Fibroblast of lung (primary cell): ENCODE measurements around the gene PACRG. TPM values are rescaled to one million over a fixed set of nuclear protein-coding genes. Genes with fewer than 3 reads are reported as not detected.
A peak's percentile ranks its signal among the peaks of the same experiment; 100 is the strongest.

Experiments used
- DNase-seq, 2 donors: peaks; one replicate each; pipeline versions ENCODE4 v3.0.0 to v3.0.0-alpha.2; 2010; ENCODE audit warnings: low read depth in 2 of 2
- H2AFZ ChIP-seq: 2 replicates; pipeline ENCODE4 v1.5.1; 2012; ENCODE audit warnings: low read length, control low read depth, inconsistent platforms
- H3K27ac ChIP-seq: 2 replicates; pipeline ENCODE4 v1.5.1; 2011; ENCODE audit warnings: low read length, control low read depth; ENCODE audit not compliant: insufficient read depth
- H3K27me3 ChIP-seq: 2 replicates; pipeline ENCODE4 v1.5.1; 2011; ENCODE audit warnings: mild to moderate bottlenecking, low read length; ENCODE audit not compliant: control insufficient read depth, insufficient read depth
- H3K36me3 ChIP-seq: 2 replicates; pipeline ENCODE4 v1.5.1; 2011; ENCODE audit warnings: low read length; ENCODE audit not compliant: control insufficient read depth, insufficient read depth
- H3K4me1 ChIP-seq: 2 replicates; pipeline ENCODE4 v1.5.1; 2011; ENCODE audit warnings: low read length; ENCODE audit not compliant: control insufficient read depth, insufficient read depth; ENCODE audit errors: extremely low read depth
- H3K4me2 ChIP-seq: 2 replicates; pipeline ENCODE4 v1.5.1; 2011; ENCODE audit warnings: low read length, control low read depth; ENCODE audit not compliant: insufficient read depth; ENCODE audit errors: extremely low read depth
- H3K4me3 ChIP-seq, 4 experiments: fragments of 200-600 bp in 1 of 4; sonication (generic) in 1 of 4; replicated peaks in 1 of 4; 2 replicates each; pipeline ENCODE4 v1.5.1; 2011 to 2016; ENCODE audit warnings: low read length in 4 of 4, low read depth in 3 of 4, mild to moderate bottlenecking in 3 of 4, control low read depth in 2 of 4, inconsistent platforms in 1 of 4, mixed read lengths in 1 of 4; ENCODE audit not compliant: insufficient read depth in 1 of 4; ENCODE audit errors: control extremely low read depth in 1 of 4
- H3K79me2 ChIP-seq: 2 replicates; pipeline ENCODE4 v1.5.1; 2012; ENCODE audit warnings: mild to moderate bottlenecking, low read length, inconsistent platforms; ENCODE audit not compliant: control insufficient read depth, insufficient read depth
- H3K9ac ChIP-seq: 2 replicates; pipeline ENCODE4 v1.5.1; 2011; ENCODE audit warnings: mild to moderate bottlenecking, low read length, control low read depth; ENCODE audit not compliant: insufficient read depth
- H3K9me3 ChIP-seq: 2 replicates; pipeline ENCODE4 v1.5.1; 2012; ENCODE audit warnings: low read depth, low read length; ENCODE audit not compliant: control insufficient read depth, insufficient read depth
- H4K20me1 ChIP-seq: 2 replicates; pipeline ENCODE4 v1.5.1; 2011; ENCODE audit warnings: low read length; ENCODE audit not compliant: control insufficient read depth, insufficient read depth; ENCODE audit errors: extremely low read depth
- CTCF ChIP-seq, 2 donors: IDR thresholded peaks in 1 of 2; conservative IDR thresholded peaks in 1 of 2; 1 replicate in 1 of 2; 2 replicates in 1 of 2; pipeline ENCODE4 v1.5.1; 2011 to 2012; ENCODE audit warnings: low read length in 2 of 2, control low read depth in 1 of 2, inconsistent platforms in 1 of 2, low read depth in 1 of 2, mild to moderate bottlenecking in 1 of 2
- EZH2 ChIP-seq: IDR thresholded peaks from 2 replicates; pipeline ENCODE4 v1.5.1; 2012; ENCODE audit warnings: low read length, control low read depth, mild to moderate bottlenecking; ENCODE audit errors: missing control alignments
- polyA plus RNA-seq, 2 donors: library from polyadenylated mRNA; depleted of rRNA in 1 of 2; stranded (reverse) in 1 of 2; unstranded in 1 of 2; fragments of >200 nt; gene quantifications; 2 replicates each; pipeline ENCODE4 v1.2.1, GENCODE V29; 2011 to 2012; ENCODE audit warnings: missing spikeins in 1 of 2
- total RNA-seq: library from RNA; depleted of rRNA; stranded (reverse); fragments of >200 nt; gene quantifications from 2 replicates; pipeline ENCODE4 v1.2.1, GENCODE V29; 2014

Gene PACRG
- total and polyA plus RNA-seq, 2 donors (not counting 1 experiment from before 2014, with no cell fraction given), result 0.30 to 0.66 TPM

GRCh38 chr6:163187201-163187600 is 459.4 kb downstream of the PACRG start:
- DNase-seq, result no peak
- no peaks in the 10 kb centered on the region for H3K36me3 ChIP-seq
- no peaks in the 10 kb centered on the region for H3K9me3 ChIP-seq
- H4K20me1 ChIP-seq, result no peaks in the 10 kb centered on the region
- no peak overlapping the region for H3K4me2 ChIP-seq
- H3K4me3 ChIP-seq, result no peak overlapping the region
- no peaks in the 10 kb centered on the region for H3K27me3 ChIP-seq
- H3K4me1 ChIP-seq, result no peaks in the 10 kb centered on the region
- no peaks in the 10 kb centered on the region for H3K79me2 ChIP-seq
- no peak overlapping the region for H3K27ac ChIP-seq
- no peak overlapping the region for H2AFZ ChIP-seq
- H3K9ac ChIP-seq, result no peak overlapping the region
- TF ChIP-seq EZH2 (no peak), CTCF (conservative IDR thresholded peaks at IDR 0.05 in 1 of 2, IDR thresholded peaks at IDR 0.05 in 1 of 2; ENCODE audit: low read depth in 1 of 2, low read length in 2 of 2) (no peak)

- DNase-seq, result no peak
- TF ChIP-seq CTCF (conservative IDR thresholded peaks at IDR 0.05 in 1 of 2, IDR thresholded peaks at IDR 0.05 in 1 of 2; ENCODE audit: low read depth in 1 of 2, low read length in 2 of 2) (no peak), EZH2 (no peak)
- Histone ChIP-seq H3K27ac (no peak overlapping the region), H3K36me3 (no peaks in the 10 kb centered on the region), H3K4me2 (no peak overlapping the region), H3K9me3 (no peaks in the 10 kb centered on the region), H3K4me3 (no peak overlapping the region), H4K20me1 (no peaks in the 10 kb centered on the region), H3K9ac (no peak overlapping the region), H3K27me3 (no peaks in the 10 kb centered on the region), H3K79me2 (no peaks in the 10 kb centered on the region), H3K4me1 (no peaks in the 10 kb centered on the region), H2AFZ (no peak overlapping the region)
Observed at GRCh38 chr6:163187606-163188005, 459.8 kb downstream of the PACRG start.

- Histone ChIP-seq H3K9me3 (no peaks in the 10 kb centered on the region), H3K36me3 (no peaks in the 10 kb centered on the region), H3K27ac (no peak overlapping the region), H3K9ac (no peak overlapping the region), H2AFZ (no peak overlapping the region), H3K4me1 (no peaks in the 10 kb centered on the region), H4K20me1 (no peaks in the 10 kb centered on the region), H3K27me3 (no peaks in the 10 kb centered on the region), H3K79me2 (no peaks in the 10 kb centered on the region), H3K4me3 (no peak overlapping the region), H3K4me2 (no peak overlapping the region)
- no peak for TF ChIP-seq CTCF (conservative IDR thresholded peaks at IDR 0.05 in 1 of 2, IDR thresholded peaks at IDR 0.05 in 1 of 2; ENCODE audit: low read depth in 1 of 2, low read length in 2 of 2)
- no peak for TF ChIP-seq EZH2
- DNase-seq, result peak in 1 of 2 donors; percentile 77
Observed at GRCh38 chr6:163188746-163189145, 461.0 kb downstream of the PACRG start.
